Naive B cell (primary cell): ENCODE results near the gene DRAXIN. TPM values are rescaled to one million over a fixed set of nuclear protein-coding genes. Genes with fewer than 3 reads are reported as not detected.

Source experiments
- ATAC-seq, 2 donors: fragments of 150-1000 bp; cut with Tn5 transposase; 2 replicates each; pipeline ENCODE4 v1.10.0; 2021; ENCODE audit warnings: low read depth in 2 of 2, mild to moderate bottlenecking in 2 of 2, moderate library complexity in 2 of 2
- DNase-seq: peaks from one replicate; pipeline ENCODE4 v3.0.0; 2022
- H3K27ac Mint-ChIP-seq, 6 donors: one replicate each; pipeline ENCODE4 v1.8.0; 2020 to 2022; ENCODE audit warnings: mild to moderate bottlenecking in 6 of 6, mixed read lengths in 6 of 6, moderate library complexity in 5 of 6, inconsistent platforms in 2 of 6
- H3K27me3 Mint-ChIP-seq, 3 donors: one replicate each; pipeline ENCODE4 v1.8.0; 2021 to 2022; ENCODE audit warnings: mixed read lengths in 3 of 3, mild to moderate bottlenecking in 1 of 3
- H3K36me3 Mint-ChIP-seq, 2 donors: one replicate each; pipeline ENCODE4 v1.8.0; 2020 to 2022; ENCODE audit warnings: mixed read lengths in 2 of 2, inconsistent platforms in 1 of 2, mild to moderate bottlenecking in 1 of 2
- H3K4me1 Mint-ChIP-seq, 3 donors: one replicate each; pipeline ENCODE4 v1.8.0; 2020 to 2022; ENCODE audit warnings: mixed read lengths in 3 of 3, inconsistent platforms in 1 of 3, mild to moderate bottlenecking in 1 of 3, moderate library complexity in 1 of 3
- H3K4me3 Mint-ChIP-seq, 8 donors: one replicate each; pipeline ENCODE4 v1.8.0; 2020 to 2022; ENCODE audit warnings: mild to moderate bottlenecking in 8 of 8, mixed read lengths in 8 of 8, moderate library complexity in 8 of 8, inconsistent platforms in 2 of 8
- H3K9me3 Mint-ChIP-seq, 7 donors: one replicate each; pipeline ENCODE4 v1.8.0; 2020 to 2022; ENCODE audit warnings: mixed read lengths in 7 of 7, mild to moderate bottlenecking in 5 of 7, inconsistent platforms in 2 of 7, moderate library complexity in 1 of 7
- polyA plus RNA-seq, 6 donors: library from polyadenylated mRNA; unstranded; fragments of 300-500 nt; fragmentation: Illumina TruSeq; gene quantifications; one replicate each; pipeline ENCODE4 v1.2.3, GENCODE V29; 2021; ENCODE audit warnings: low read depth in 6 of 6

Gene DRAXIN
- polyA plus RNA-seq, 6 donors from 2014 or later = 0.04 to 0.09 (median 0.09) TPM; not detected in 1

DNA sequence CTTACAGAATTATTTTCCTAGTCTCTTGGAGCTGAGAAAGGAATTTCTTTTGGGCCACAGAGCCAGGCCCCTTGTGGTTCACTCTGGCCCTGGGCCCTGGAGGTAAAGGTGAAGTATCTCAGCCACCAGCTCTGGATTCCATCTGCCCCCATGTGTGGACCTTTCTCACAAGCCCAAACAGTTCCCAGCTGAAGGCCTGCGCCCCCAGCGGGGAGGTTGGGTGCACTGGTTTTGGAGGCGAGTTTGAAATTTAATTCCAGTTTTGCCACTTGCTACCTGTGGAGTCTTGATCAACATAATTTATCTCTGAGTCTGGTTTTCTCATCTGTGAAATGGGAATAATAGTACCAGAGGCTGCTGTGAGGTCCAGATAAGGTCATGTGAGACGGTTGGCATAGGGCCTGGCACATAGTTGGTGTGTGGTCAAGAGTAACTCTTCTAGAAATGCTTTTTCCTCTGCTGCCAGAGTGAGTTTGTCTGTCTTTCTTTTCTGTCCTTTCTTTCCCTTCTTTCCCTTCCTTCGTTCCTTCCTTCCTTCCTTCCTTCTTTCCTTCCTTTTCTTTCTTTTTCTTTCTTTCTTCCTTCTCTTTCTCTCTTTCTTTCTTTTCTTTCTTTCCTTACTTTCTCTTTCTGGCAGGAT lies 50.5 kb downstream of the DRAXIN start:
- peaks cover 30 to 51% (median 39%) of the 10 kb centered on the region in 3 donors for H3K4me1 Mint-ChIP-seq
- no peaks in the 10 kb centered on the region for H3K27me3 Mint-ChIP-seq
- ATAC-seq = no peak
- H3K9me3 Mint-ChIP-seq = no peaks in the 10 kb centered on the region
- H3K36me3 Mint-ChIP-seq = peaks cover 7 to 10% of the 10 kb centered on the region in 2 donors
- H3K4me3 Mint-ChIP-seq = peak overlapping the region in 1 of 8 donors; percentile 53
- DNase-seq = no peak
- H3K27ac Mint-ChIP-seq = peak overlapping the region in 1 of 6 donors; percentile 24

DNA sequence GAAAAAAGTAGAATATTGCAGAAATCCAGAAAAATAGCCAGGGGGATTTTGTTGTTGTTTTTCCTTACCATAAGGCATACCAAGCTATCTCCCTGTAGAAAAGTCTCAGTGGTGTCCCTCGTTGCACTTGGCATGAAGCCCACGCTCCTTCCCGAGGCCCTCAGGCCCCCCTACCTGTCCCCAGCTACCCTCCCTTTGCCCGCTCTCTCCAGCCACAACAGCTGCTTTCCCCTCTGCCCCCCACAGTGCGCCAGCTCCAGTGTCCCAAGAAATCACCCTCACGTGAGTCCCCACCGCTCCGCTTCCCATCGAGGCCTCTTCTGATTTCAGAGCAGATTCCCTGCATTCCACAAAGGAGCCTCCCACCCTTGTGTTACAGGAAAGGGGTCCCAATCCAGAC lies 52.8 kb downstream of the DRAXIN start:
- H3K36me3 Mint-ChIP-seq = peaks cover 10 to 13% of the 10 kb centered on the region in 2 donors
- H3K9me3 Mint-ChIP-seq = no peaks in the 10 kb centered on the region
- peaks cover 25 to 38% (median 27%) of the 10 kb centered on the region in 3 donors for H3K4me1 Mint-ChIP-seq
- peak overlapping the region in 1 of 6 donors; percentile 9 for H3K27ac Mint-ChIP-seq
- ATAC-seq = no peak
- no peak for DNase-seq
- no peaks in the 10 kb centered on the region for H3K27me3 Mint-ChIP-seq
- no peak overlapping the region for H3K4me3 Mint-ChIP-seq

- H3K27me3 Mint-ChIP-seq = no peaks in the 10 kb centered on the region
- H3K4me1 Mint-ChIP-seq = peaks cover 9 to 24% (median 15%) of the 10 kb centered on the region in 3 donors
- ATAC-seq (no peak), DNase-seq (no peak)
- no peak overlapping the region for H3K4me3 Mint-ChIP-seq
- H3K36me3 Mint-ChIP-seq = peaks cover 10 to 13% of the 10 kb centered on the region in 2 donors
- no peak overlapping the region for H3K27ac Mint-ChIP-seq
- H3K9me3 Mint-ChIP-seq = no peaks in the 10 kb centered on the region
These were observed 54.6 kb downstream of the DRAXIN start for GRCh38 chr1:11746092-11746491.

DNA sequence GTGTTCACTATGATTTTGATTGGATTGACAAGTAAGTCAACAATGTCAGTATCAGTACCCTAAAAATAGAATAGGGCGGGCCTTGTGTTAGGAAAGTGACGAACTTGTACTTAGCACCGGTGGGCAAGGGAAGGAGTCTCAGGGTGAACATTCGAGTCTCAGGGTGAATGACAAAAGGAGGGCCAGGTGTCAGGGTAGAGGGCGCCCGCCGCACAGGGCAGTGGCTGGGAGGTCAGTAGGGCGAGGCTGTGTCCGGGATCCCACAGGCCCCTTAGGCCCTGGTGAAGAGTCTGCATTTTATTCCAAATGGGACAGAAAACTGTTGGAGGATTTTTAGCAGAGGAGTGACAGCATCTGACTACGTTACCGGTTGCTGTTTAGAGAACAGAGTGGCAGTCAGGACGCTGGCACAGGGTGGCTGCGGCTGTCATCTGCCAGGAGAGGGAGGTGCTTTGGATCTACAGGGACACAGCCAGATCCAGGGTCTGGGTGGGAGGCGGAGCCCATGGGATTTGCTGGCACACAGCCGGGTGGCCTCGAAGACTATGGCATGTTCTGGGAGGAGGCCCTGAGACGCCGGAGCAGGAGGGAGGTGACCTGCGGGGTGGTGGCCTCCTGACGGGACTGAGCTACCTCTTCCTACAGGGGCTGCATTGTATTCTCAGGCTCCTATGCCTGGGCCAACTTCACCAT lies 55.4 kb downstream of the DRAXIN start:
- DNase-seq (no peak), ATAC-seq (no peak)
- no peaks in the 10 kb centered on the region for H3K9me3 Mint-ChIP-seq
- H3K27ac Mint-ChIP-seq = peak overlapping the region in 2 of 6 donors; percentile 68 to 69
- H3K4me1 Mint-ChIP-seq = peaks cover 5 to 16% (median 13%) of the 10 kb centered on the region in 3 donors
- no peak overlapping the region for H3K4me3 Mint-ChIP-seq
- no peaks in the 10 kb centered on the region for H3K27me3 Mint-ChIP-seq
- peaks cover 10 to 13% of the 10 kb centered on the region in 2 donors for H3K36me3 Mint-ChIP-seq

GRCh38 chr1:11748294-11749202 lies 57.0 kb downstream of the DRAXIN start:
- Mint-ChIP-seq H3K9me3 (no peaks in the 10 kb centered on the region), H3K27me3 (no peaks in the 10 kb centered on the region), H3K4me3 (no peak overlapping the region), H3K27ac (peak overlapping the region in 4 of 6 donors; percentile 33 to 80 (median 75)), H3K4me1 (peaks cover 5 to 9% (median 8%) of the 10 kb centered on the region in 3 donors), H3K36me3 (peaks cover 10 to 13% of the 10 kb centered on the region in 2 donors)
- DNase-seq (no peak), ATAC-seq (no peak)

- H3K9me3 Mint-ChIP-seq = no peaks in the 10 kb centered on the region
- no peak overlapping the region for H3K4me3 Mint-ChIP-seq
- H3K36me3 Mint-ChIP-seq = peaks cover 10 to 13% of the 10 kb centered on the region in 2 donors
- peaks cover 5 to 9% (median 8%) of the 10 kb centered on the region in 3 donors for H3K4me1 Mint-ChIP-seq
- H3K27ac Mint-ChIP-seq = peak overlapping the region in 4 of 6 donors; percentile 33 to 80 (median 75)
- DNase-seq (peak; percentile 42), ATAC-seq (peak; percentile 47 to 70)
- no peaks in the 10 kb centered on the region for H3K27me3 Mint-ChIP-seq
These were observed 57.7 kb downstream of the DRAXIN start for GRCh38 chr1:11749203-11749689.

DNA sequence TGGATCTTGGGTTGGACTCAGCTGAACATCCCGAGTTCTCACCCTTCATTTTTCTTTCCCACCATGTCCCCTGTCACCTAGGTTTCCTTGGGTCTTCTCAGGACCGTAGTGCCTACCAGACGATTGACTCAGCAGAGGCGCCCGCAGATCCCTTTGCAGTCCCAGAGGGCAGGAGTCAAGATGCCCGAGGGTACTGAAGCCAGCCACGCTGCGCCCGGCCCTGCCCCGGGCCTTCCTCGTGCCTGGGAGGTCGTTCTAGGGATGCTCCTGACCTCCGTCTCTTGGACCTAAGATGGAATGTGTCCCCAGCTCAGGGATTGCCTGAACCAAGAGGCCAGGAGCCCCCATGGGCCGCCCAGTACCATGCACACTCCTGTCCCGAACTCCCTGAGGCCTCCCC lies 58.5 kb downstream of the DRAXIN start:
- no peak overlapping the region for H3K4me3 Mint-ChIP-seq
- ATAC-seq (no peak), DNase-seq (no peak)
- no peaks in the 10 kb centered on the region for H3K9me3 Mint-ChIP-seq
- no peaks in the 10 kb centered on the region for H3K27me3 Mint-ChIP-seq
- H3K27ac Mint-ChIP-seq = no peak overlapping the region
- peaks cover 5 to 9% (median 5%) of the 10 kb centered on the region in 3 donors for H3K4me1 Mint-ChIP-seq
- H3K36me3 Mint-ChIP-seq = peaks cover 10 to 13% of the 10 kb centered on the region in 2 donors

DNA sequence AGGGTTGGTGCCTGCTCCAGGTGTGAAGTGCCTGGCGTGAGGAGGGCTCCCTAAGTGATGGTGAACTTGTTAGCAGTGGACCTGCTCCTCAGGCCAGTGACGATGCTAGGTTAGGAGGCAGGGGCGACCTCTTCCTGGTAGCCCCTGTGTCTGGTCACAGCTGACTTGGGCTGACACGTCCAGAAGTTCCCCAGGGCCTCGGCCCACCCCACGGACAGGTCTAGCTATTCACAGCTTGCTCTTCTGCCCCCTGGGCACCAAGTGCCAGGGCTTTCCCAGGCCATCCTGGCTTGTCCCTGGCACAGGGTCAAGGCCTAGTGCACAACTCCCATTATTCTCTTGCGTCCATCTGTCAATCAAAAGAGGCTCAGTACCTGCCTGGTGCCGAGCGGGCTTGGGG lies 59.6 kb downstream of the DRAXIN start:
- Mint-ChIP-seq H3K27ac (no peak overlapping the region), H3K4me3 (no peak overlapping the region), H3K27me3 (peaks cover 0 to 4% (median 1%) of the 10 kb centered on the region in 3 donors), H3K36me3 (peaks cover 6 to 13% of the 10 kb centered on the region in 2 donors), H3K4me1 (peaks cover 5 to 9% (median 5%) of the 10 kb centered on the region in 3 donors), H3K9me3 (no peaks in the 10 kb centered on the region)
- DNase-seq (no peak), ATAC-seq (no peak)

DNA sequence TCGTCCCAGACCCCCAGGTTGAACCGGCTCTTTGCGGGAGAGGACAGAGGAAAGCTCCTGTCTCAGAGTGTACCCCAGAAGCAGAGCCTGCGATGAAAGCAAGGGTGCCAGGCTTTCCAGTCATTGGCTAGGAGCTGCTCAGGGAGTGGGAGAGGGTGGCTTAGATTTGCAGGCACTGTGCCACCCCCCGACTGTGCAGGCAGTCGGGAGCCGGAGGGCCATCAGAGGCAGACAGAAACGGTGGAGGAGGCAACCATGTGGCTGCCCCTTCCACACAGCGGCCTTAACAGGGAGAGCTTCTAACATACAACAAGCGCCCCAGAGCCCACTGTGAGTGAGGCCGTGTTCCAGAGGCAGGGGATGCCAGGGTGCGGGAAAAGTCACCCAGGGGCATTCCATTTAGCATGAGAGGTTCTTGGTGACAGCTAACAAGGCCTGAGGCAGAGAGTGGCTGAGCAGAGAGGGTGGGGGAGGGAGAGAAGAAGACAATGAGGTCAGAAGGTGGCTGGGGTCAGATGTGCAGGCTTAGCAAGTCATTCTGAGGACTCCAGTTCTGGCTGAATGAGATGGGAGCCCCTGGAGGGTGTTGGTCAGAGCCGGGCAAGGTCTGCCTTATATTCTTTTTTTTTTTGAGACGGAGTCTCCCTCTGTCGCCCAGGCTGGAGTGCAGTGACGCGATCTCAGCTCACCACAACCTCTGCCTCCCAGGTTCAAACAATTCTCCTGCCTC lies 61.0 kb downstream of the DRAXIN start:
- Mint-ChIP-seq H3K4me1 (peaks cover 5% of the 10 kb centered on the region in 3 donors), H3K36me3 (peaks cover 0 to 6% of the 10 kb centered on the region in 2 donors), H3K9me3 (no peaks in the 10 kb centered on the region), H3K4me3 (no peak overlapping the region), H3K27me3 (peaks cover 4 to 11% (median 6%) of the 10 kb centered on the region in 3 donors), H3K27ac (no peak overlapping the region)
- ATAC-seq (no peak), DNase-seq (no peak)

DNA sequence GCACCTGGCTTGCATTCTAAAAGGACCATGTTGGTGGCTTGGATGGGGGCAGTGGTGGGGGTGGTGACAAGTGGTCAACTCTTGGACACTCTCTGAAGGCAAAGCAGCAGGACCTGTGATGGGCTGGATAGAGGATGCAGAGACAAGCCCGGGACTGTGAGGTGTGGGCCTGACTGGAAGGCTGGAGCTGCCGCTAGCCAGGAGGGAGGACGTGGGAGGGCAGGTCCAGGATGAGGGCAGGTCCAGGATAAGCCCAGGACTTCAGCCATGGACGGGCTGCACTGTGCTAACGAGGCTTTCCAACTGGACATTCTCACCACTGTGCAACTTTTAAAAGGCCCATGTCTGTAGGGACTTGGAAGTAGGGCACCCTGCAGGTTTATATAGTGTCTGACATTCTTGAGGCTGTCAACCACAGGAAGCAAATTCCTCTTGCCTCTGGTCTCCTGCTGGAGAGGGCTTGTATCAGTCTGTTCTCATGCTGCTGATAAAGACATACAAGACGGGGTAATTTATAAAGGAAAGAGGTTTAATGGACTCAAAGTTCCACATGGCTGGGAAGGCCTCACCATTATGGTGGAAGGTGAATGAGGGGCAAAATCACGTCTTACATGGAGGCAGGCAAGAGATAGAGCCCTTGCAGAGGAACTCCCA lies 62.2 kb downstream of the DRAXIN start:
- no peaks in the 10 kb centered on the region for H3K9me3 Mint-ChIP-seq
- peaks cover 0 to 5% of the 10 kb centered on the region in 2 donors for H3K36me3 Mint-ChIP-seq
- peaks cover 5% of the 10 kb centered on the region in 3 donors for H3K4me1 Mint-ChIP-seq
- peaks cover 4 to 11% (median 10%) of the 10 kb centered on the region in 3 donors for H3K27me3 Mint-ChIP-seq
- no peak for ATAC-seq
- H3K27ac Mint-ChIP-seq = no peak overlapping the region
- H3K4me3 Mint-ChIP-seq = no peak overlapping the region
- no peak for DNase-seq

- peaks cover 8 to 33% (median 29%) of the 10 kb centered on the region in 3 donors for H3K27me3 Mint-ChIP-seq
- H3K4me3 Mint-ChIP-seq = no peak overlapping the region
- DNase-seq = no peak
- peaks cover 0 to 8% of the 10 kb centered on the region in 2 donors for H3K36me3 Mint-ChIP-seq
- peaks cover 0 to 2% (median 0%) of the 10 kb centered on the region in 7 donors for H3K9me3 Mint-ChIP-seq
- no peak overlapping the region for H3K27ac Mint-ChIP-seq
- peaks cover 0 to 8% (median 0%) of the 10 kb centered on the region in 3 donors for H3K4me1 Mint-ChIP-seq
- no peak for ATAC-seq
These were observed 65.5 kb downstream of the DRAXIN start for GRCh38 chr1:11757047-11757446.

DNA sequence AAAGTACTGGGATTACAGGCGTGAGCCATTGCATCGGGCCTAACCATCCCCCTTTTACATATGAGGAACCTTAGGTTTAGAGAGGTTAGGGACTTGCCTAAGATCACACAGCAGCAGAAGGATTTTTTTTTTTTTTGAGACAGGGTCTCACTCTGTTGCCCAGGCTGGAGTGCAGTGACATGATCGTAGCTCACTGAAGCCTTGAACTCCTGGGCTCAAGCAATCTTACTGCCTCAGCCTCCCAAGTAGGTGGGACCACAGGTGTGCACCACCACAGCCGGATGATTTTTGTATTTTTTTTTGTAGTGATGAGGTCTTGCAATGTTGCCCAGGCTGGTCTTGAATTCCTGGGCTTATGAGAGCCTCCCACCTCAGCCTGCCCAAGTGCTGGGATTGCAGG lies 68.3 kb downstream of the DRAXIN start:
- H3K27me3 Mint-ChIP-seq = peaks cover 8 to 54% (median 44%) of the 10 kb centered on the region in 3 donors
- H3K4me3 Mint-ChIP-seq = peak overlapping the region in 2 of 8 donors; percentile 7 to 25
- H3K27ac Mint-ChIP-seq = no peak overlapping the region
- peaks cover 8% of the 10 kb centered on the region in 3 donors for H3K4me1 Mint-ChIP-seq
- ATAC-seq (no peak), DNase-seq (no peak)
- H3K36me3 Mint-ChIP-seq = peaks cover 0 to 8% of the 10 kb centered on the region in 2 donors
- peaks cover 0 to 2% (median 0%) of the 10 kb centered on the region in 7 donors for H3K9me3 Mint-ChIP-seq
